Transverse colon (tissue), 3 donors: ENCODE measurements around the gene RILPL2.
"Not testable (repeated sequence)": the region's sequence is repeated elsewhere in the genome, so short reads cannot be mapped to it uniquely, and the experiment has no call there.

Source experiments
- EP300 ChIP-seq: sonication (generic); formaldehyde crosslinking; IDR thresholded peaks from one replicate; pipeline ENCODE4 v1.6.1; 2017; ENCODE audit warnings: antibody characterized with exemption, low read depth
- TF ChIP-seq, protein P1 (sequence below), 5 experiments: fragments of 200-600 bp in 3 of 5; fragments of 450-650 bp in 2 of 5; sonication (generic) in 3 of 5; IDR thresholded peaks; 1 replicate in 2 of 5; 2 replicates in 3 of 5; pipeline ENCODE4 v1.5.1; 2016 to 2017; ENCODE audit warnings: antibody characterized with exemption in 5 of 5, inconsistent platforms in 3 of 5, mild to moderate bottlenecking in 2 of 5, moderate library complexity in 1 of 5

DNA sequence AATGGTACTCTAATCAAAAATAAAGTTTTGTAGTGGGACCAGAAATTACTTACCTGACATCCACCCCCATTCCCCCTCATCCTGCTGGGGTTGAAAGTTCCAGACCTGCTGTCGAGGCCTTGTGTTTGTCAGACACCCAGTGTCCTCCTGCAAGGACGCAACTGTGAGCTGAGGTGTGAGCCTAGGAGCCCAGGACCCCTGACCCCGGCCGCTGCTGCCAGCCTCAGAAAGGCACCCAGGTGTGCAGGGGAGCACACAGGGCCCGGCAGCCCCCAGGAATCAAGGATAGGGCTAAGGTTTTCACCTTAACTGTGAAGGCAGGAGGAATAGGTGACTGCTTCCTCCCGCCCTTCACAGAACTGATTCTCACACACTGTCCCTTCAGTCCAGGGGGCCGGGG is 27.9 kb downstream of the RILPL2 start:
- TF ChIP-seq EP300: not testable (repeated sequence)
- TF ChIP-seq, protein P1, sequence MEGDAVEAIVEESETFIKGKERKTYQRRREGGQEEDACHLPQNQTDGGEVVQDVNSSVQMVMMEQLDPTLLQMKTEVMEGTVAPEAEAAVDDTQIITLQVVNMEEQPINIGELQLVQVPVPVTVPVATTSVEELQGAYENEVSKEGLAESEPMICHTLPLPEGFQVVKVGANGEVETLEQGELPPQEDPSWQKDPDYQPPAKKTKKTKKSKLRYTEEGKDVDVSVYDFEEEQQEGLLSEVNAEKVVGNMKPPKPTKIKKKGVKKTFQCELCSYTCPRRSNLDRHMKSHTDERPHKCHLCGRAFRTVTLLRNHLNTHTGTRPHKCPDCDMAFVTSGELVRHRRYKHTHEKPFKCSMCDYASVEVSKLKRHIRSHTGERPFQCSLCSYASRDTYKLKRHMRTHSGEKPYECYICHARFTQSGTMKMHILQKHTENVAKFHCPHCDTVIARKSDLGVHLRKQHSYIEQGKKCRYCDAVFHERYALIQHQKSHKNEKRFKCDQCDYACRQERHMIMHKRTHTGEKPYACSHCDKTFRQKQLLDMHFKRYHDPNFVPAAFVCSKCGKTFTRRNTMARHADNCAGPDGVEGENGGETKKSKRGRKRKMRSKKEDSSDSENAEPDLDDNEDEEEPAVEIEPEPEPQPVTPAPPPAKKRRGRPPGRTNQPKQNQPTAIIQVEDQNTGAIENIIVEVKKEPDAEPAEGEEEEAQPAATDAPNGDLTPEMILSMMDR (IDR thresholded peaks at IDR 0.05): not testable (repeated sequence)
